ENCODE data around the gene LYPD5.
"Not testable (repeated sequence)": the region's sequence is repeated elsewhere in the genome, so short reads cannot be mapped to it uniquely, and the experiment has no call there.

LYPD5 gene

DNA sequence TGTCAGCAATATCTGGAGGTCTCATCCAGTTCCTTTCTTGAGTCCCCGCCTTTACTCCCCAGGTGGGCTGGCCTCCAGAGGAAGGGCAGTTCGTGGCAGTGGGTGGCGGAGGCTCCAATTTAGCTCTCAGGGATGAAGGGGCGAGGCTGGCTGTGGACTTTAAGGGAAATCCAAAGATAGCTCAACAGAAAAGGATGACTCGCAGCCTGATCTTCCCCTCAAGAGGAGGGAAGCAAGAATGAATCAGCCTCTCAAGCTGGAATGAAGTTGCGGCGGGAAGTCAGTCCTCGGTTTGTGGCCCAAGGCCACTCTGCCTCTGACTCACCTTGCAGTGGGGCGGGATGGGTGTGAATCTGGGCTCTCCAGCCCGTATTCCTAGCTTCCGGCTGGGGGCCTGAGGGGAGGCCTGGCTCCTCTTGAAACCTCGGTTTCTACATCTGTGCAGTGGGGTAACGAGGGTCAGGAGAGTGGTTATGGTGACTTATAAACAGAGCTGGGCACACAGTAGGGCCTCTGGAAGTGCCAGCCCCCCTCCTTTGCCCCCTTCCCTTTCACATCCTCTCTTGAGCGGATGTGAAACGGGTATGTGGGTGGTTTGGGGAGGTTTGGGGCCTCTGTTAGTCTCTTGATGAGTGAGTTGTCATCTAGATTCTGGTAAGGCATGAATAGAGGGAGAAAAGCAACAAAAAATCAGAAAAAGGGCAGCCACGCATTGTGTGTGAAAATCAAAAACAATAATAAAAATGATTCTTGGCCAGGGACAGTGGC is 37.0 kb downstream of the LYPD5 start:
- Mint-ChIP-seq H3K27ac (peak overlapping the region; percentile 92), H3K36me3 (peaks cover 46 to 72% of the 10 kb centered on the region in 2 donors), H3K27me3 (no peaks in the 10 kb centered on the region), H3K4me1 (peaks cover 75 to 84% of the 10 kb centered on the region in 2 donors), H3K4me3 (peak overlapping the region; percentile 33 to 53), H3K9me3 (peaks cover 0 to 4% of the 10 kb centered on the region in 2 donors)
- ATAC-seq (replicated peaks) (peak; percentile 84 to 88), DNase-seq (peak; percentile 84)

DNA sequence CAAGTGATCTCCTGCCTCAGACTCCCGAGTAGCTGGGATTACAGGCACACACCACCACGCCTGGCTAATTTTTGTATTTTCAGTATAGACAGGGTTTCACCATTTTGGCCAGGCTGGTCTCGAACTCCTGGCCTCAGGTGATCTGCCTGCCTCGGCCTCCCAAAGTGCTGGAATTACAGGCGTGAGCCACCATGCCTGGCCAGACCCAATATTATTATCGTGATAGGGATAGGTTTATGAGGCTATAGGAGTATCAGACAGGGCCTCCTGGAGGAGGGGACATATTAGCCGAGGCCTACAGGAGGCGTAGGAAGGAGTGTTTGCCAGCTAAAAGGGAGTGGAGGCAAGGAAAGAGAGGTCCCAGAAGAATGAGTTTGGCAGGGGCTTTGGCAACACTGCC is 37.6 kb downstream of the LYPD5 start:
- not testable (repeated sequence) for ATAC-seq (replicated peaks); DNase-seq; H3K27me3 Mint-ChIP-seq; H3K9me3 Mint-ChIP-seq
- Mint-ChIP-seq H3K4me3 (peak overlapping the region; percentile 11 to 31), H3K27ac (peak overlapping the region; percentile 92), H3K4me1 (peaks cover 69 to 83% of the 10 kb centered on the region in 2 donors), H3K36me3 (peaks cover 41 to 66% of the 10 kb centered on the region in 2 donors)

DNA sequence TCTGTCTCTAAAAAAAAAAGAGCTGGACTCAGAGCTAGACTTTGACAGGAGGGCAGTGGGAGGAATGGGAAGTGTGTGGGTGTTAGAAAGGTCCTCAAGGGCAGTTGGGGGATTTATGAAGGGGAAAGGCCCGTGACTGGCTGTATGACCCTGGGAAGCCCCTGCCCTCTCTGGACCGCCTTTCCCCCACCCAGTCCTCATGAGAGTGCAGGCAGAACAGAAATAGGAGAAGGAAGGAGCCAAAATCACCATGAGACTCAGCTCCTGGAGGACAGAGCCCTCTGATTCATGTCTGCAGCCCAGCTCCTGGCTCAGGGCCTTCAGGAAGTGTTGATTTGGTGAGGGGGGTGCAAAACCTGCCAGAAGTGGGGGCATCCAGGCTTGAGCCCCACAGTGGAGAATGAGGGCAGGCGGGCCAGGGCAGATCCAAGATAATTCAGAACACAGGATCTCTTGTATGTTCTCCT is 38.7 kb downstream of the LYPD5 start:
- H3K9me3 Mint-ChIP-seq, result peaks cover 0 to 4% of the 10 kb centered on the region in 2 donors
- ATAC-seq (replicated peaks), result peak; percentile 51 to 52
- H3K36me3 Mint-ChIP-seq, result peaks cover 30 to 54% of the 10 kb centered on the region in 2 donors
- H3K27me3 Mint-ChIP-seq, result no peaks in the 10 kb centered on the region
- DNase-seq, result peak; percentile 68
- H3K27ac Mint-ChIP-seq, result peak overlapping the region; percentile 95
- H3K4me3 Mint-ChIP-seq, result peak overlapping the region; percentile 18 to 64
- peaks cover 68 to 82% of the 10 kb centered on the region in 2 donors for H3K4me1 Mint-ChIP-seq

DNA sequence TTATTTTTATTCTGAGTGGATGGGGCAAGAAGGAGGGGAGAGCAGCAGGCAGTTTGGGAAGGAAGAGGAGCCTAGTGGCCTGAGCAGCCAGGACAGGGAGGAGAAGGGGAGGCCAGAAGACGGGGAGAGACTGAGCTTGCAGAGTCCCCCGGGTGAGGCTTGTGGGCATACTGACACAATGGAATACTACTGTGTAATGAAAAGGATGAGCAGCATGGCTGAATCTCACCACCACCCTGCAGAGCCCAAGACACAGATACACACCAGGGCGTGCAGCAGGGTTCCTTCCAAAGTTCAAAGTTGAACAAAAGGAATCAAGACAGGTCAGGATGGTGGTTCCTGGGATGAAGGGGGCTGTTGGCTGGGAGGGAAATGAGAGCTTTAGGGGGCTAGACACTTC is 39.4 kb downstream of the LYPD5 start:
- H3K9me3 Mint-ChIP-seq, result peaks cover 0 to 4% of the 10 kb centered on the region in 2 donors
- H3K4me3 Mint-ChIP-seq, result peak overlapping the region in 1 of 2 donors; percentile 19
- H3K27ac Mint-ChIP-seq, result peak overlapping the region; percentile 20
- H3K4me1 Mint-ChIP-seq, result peaks cover 68 to 88% of the 10 kb centered on the region in 2 donors
- H3K27me3 Mint-ChIP-seq, result no peaks in the 10 kb centered on the region
- DNase-seq (no peak), ATAC-seq (replicated peaks) (no peak)
- H3K36me3 Mint-ChIP-seq, result peaks cover 28 to 50% of the 10 kb centered on the region in 2 donors

DNA sequence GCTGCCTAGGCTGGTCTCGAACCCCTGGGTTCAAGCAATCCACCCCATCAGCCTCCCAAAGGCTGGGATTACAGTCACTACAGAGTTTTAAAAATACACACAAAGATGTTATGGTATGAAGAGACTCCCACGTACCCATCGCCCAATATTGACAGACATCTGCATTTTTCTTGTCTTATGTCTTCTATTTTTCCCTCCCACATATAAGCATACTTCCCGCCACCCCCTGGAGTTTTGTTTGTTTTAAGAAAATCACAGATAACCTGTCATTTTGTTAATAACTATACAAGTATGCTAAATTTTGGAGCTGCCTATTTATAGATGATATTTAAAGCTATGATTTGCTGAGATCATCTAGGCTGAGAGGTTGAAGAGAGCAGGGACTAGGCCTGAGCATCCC is 41.3 kb downstream of the LYPD5 start:
- ATAC-seq (replicated peaks) (no peak), DNase-seq (no peak)
- Mint-ChIP-seq H3K27ac (peak overlapping the region; percentile 76), H3K4me3 (no peak overlapping the region), H3K4me1 (peaks cover 61 to 88% of the 10 kb centered on the region in 2 donors), H3K36me3 (peaks cover 15 to 42% of the 10 kb centered on the region in 2 donors), H3K27me3 (no peaks in the 10 kb centered on the region), H3K9me3 (peaks cover 0 to 4% of the 10 kb centered on the region in 2 donors)

DNA sequence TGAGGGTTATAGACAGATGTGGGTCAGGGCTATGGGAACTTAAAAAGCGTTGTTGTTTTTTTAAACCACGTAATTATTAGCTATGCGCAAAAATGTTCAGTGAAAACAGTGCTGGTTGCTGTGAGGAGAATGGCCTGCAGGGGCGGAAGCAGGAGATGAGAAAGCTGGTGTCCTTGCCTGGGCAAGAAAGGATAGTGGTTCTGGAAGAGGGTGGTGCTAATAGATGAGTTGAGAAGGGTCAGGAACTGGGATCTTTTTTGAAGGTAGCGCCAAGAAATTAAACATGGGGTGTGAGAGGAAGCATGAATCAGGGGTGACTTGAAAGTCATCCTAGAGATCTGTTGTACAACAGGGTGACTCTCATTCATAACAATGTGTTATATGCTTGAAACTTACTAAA is 42.7 kb downstream of the LYPD5 start:
- H3K36me3 Mint-ChIP-seq, result peaks cover 20 to 44% of the 10 kb centered on the region in 2 donors
- DNase-seq (no peak), ATAC-seq (replicated peaks) (no peak)
- peaks cover 58 to 86% of the 10 kb centered on the region in 2 donors for H3K4me1 Mint-ChIP-seq
- peaks cover 0 to 4% of the 10 kb centered on the region in 2 donors for H3K9me3 Mint-ChIP-seq
- H3K27ac Mint-ChIP-seq, result peak overlapping the region; percentile 1
- no peaks in the 10 kb centered on the region for H3K27me3 Mint-ChIP-seq
- H3K4me3 Mint-ChIP-seq, result no peak overlapping the region

DNA sequence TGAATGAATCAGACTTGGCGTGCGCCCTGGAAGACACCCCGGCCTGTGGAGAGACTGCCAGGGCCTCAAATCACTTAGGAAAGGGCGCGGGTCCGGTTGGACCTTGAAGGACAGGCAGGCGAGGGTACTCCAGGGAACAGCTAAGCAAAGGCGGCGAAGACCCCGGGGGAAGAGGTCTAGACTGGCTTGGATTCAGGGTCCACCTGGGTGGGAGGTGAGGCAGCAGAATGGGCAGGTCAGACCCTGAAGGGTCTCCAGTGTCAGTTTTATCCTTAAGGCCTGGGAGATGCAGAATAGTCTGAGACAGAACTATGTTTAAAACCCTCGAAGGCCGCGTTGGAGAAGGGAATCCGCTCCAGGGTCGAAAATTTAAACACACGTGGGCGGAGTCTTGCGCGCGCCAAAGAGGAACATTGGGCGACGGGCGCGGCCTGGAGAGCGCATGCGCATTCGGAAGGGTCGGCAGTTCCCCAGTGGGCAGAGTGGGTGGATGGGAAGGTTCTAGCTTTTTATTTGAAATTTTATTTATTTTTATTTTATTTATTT is 46.9 kb downstream of the LYPD5 start:
- peaks cover 30 to 47% of the 10 kb centered on the region in 2 donors for H3K36me3 Mint-ChIP-seq
- H3K9me3 Mint-ChIP-seq, result no peaks in the 10 kb centered on the region
- H3K27ac Mint-ChIP-seq, result peak overlapping the region; percentile 100
- peak overlapping the region; percentile 97 to 99 for H3K4me3 Mint-ChIP-seq
- peaks cover 46 to 81% of the 10 kb centered on the region in 2 donors for H3K4me1 Mint-ChIP-seq
- H3K27me3 Mint-ChIP-seq, result no peaks in the 10 kb centered on the region
- DNase-seq (peak; percentile 75), ATAC-seq (replicated peaks) (no peak)

DNA sequence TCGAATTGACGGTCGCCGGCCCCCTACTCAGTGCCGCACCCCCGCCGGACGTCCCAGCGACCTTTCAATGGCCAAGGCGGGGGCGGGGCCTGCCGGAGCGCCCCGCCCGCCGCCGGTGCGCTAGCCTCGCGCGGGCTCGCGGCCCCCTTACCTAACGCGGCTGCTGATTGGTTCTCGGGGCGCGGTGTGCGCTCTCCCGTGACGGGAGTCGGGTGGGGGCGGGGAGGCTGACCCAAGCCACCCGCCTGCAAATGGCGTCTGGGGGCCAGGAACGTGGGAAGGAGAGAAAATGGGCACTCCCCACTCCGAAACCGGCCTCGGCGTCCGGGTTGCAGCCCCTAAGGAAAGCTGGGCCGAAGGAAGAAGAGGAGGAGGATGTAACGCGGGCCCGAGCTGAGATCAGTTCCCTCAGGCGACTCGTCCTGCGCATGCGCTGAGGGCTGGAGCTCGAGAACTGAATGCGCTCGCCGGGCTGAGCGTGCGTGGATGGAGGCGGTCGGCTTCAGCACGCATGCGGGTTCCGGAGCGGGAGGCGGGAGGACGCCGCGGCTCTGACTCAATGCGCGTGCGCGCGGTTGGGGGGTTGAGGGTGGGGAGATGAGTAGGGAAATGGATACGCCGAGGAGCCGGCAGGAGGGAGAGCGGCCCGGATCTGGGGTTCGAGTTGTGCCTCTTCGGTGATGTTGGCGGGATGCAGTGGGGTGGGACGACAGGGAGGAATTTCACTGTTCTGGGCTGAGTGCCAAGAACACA is 47.6 kb downstream of the LYPD5 start, which contains the start of gene SMG9:
SMG9 (minus strand) TSS at position 460 of the 753 bp plus-strand sequence. CDS start 4,221 bp downstream, outside the sequence.
- peaks cover 34 to 51% of the 10 kb centered on the region in 2 donors for H3K36me3 Mint-ChIP-seq
- peaks cover 50 to 85% of the 10 kb centered on the region in 2 donors for H3K4me1 Mint-ChIP-seq
- peak within 1 kb of the TSS; percentile 97 to 99 for H3K4me3 Mint-ChIP-seq
- no peaks in the 10 kb centered on the region for H3K27me3 Mint-ChIP-seq
- H3K27ac Mint-ChIP-seq, result peak within 1 kb of the TSS; percentile 100
- DNase-seq (peak; percentile 97), ATAC-seq (replicated peaks) (peak; percentile 73 to 82)
- no peaks in the 10 kb centered on the region for H3K9me3 Mint-ChIP-seq

DNA sequence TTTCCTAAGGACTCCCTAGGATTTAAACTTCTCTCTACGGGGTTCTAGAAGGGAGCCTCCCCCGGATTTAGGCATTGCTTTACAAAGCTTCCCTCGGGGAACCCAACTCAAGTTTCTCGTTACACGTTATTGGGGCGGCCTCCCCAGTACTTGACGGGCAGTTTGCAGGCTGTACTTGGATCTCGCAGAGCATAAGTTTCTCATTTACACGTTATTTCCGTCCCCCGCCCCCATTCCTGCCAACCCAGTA is 48.1 kb downstream of the LYPD5 start:
- Mint-ChIP-seq H3K4me1 (peaks cover 47 to 82% of the 10 kb centered on the region in 2 donors), H3K4me3 (peak overlapping the region; percentile 97 to 99), H3K27me3 (no peaks in the 10 kb centered on the region), H3K27ac (peak overlapping the region; percentile 100), H3K9me3 (no peaks in the 10 kb centered on the region), H3K36me3 (peaks cover 36 to 52% of the 10 kb centered on the region in 2 donors)
- DNase-seq (no peak), ATAC-seq (replicated peaks) (peak in 1 of 2 donors; percentile 72)

DNA sequence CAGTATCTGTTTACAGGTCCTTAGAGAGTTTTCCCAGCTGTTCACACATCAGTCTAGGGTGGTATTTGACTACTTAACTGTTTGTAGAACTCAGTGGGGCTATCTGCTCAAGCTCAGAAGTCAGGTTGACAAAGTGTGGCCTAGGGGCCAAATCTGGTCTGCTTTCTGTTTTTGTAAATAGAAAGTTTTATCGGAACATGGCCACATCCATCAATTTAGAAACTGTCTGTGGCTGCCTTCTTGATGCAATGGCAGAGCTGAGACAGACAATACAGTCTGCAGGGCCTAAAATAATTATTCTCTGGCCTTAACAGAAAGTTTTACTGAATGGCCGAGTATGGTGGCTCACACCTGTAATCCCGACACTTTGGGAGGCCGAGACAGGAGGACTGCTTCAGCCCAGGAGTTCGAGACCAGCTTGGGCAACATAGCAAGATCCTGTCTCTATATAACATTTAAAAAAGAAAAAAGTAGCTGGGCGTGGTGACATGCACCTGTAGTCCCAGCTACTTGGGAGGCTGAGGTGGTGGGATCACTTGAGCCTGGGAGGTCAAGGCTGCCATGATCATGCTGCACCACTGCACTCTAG is 49.9 kb downstream of the LYPD5 start:
- DNase-seq (no peak), ATAC-seq (replicated peaks) (no peak)
- H3K4me1 Mint-ChIP-seq, result peaks cover 51 to 73% of the 10 kb centered on the region in 2 donors
- no peak overlapping the region for H3K4me3 Mint-ChIP-seq
- no peaks in the 10 kb centered on the region for H3K27me3 Mint-ChIP-seq
- H3K27ac Mint-ChIP-seq, result peak overlapping the region; percentile 100
- peaks cover 48 to 62% of the 10 kb centered on the region in 2 donors for H3K36me3 Mint-ChIP-seq
- H3K9me3 Mint-ChIP-seq, result no peaks in the 10 kb centered on the region

DNA sequence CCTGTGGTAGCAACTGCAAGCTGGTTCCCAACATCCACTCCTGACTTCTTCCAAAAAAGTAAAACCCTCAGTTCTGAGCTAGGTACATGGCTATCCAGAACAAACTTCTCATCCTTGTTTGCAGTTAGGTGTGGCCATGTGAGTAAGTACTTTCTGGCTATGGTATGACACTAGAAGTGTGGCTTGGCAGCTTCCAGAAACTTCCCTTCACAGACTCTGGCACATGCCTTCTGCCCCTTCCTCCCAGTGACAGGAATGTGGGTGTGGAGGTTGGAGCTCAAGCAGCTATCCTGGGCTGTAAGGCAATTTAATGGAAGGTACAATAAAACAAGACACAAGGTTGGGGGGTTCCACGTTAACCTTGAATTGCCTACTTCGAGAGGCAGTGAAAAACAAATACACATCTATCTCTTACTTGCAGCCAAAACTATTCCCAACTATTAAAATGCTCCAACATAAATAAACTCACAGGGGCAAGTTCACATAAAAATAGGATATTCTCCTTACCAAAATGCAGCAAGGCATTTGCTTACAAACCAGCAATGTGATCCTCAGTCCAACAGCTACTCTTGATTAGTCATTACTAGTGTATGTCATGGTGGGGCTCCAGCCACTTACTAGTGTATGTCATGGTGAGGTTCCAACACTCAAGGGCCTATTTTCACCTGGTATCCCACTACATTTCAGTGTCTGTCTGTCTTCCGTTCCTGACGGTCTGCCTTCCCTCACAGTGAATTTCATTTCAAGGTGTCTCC is 50.6 kb downstream of the LYPD5 start:
- DNase-seq (no peak), ATAC-seq (replicated peaks) (no peak)
- Mint-ChIP-seq H3K4me1 (peaks cover 50 to 66% of the 10 kb centered on the region in 2 donors), H3K4me3 (no peak overlapping the region), H3K36me3 (peaks cover 52 to 63% of the 10 kb centered on the region in 2 donors), H3K27ac (peak overlapping the region; percentile 100), H3K9me3 (no peaks in the 10 kb centered on the region), H3K27me3 (no peaks in the 10 kb centered on the region)

DNA sequence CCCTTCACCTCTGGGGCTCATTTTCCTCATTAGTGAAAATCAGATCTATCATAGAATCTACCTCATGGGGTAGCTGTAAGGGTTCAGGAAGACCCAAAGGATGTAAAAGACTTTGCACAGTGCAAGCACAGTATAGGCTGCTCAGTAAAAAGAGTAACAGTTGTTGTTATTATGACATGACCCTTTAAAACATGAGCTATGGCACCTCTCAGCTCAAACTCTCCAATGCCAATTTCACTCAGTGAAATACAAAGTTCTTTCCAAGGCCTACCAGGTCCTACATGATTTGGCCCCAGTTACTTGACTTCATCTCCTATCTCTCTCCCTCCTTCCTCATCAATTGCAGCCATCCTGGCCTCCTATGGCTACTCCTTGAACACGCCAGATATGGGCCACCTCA is 52.3 kb downstream of the LYPD5 start:
- no peaks in the 10 kb centered on the region for H3K27me3 Mint-ChIP-seq
- H3K27ac Mint-ChIP-seq, result no peak overlapping the region
- ATAC-seq (replicated peaks) (no peak), DNase-seq (no peak)
- H3K4me3 Mint-ChIP-seq, result no peak overlapping the region
- H3K4me1 Mint-ChIP-seq, result peaks cover 46 to 61% of the 10 kb centered on the region in 2 donors
- H3K9me3 Mint-ChIP-seq, result no peaks in the 10 kb centered on the region
- H3K36me3 Mint-ChIP-seq, result peaks cover 51 to 58% of the 10 kb centered on the region in 2 donors

DNA sequence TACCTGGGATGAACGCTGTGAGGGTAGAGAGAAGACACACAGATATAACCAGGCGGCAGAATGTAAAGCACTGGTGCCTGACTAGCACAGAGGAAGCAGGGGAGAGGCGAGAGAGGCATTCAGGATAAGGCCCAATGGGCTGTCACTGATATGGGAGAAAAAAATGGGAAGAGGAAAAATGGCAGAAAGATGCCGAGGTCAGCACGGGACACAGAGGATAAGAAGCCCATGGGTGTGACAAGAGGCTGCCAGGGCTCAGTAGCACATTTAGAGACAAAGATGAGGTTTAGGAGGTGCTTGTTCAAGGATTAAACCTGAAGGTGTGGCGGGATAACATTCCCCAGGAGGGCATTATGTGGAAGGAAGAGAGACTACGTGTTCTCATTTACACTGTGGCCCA is 53.1 kb downstream of the LYPD5 start:
- DNase-seq (no peak), ATAC-seq (replicated peaks) (no peak)
- peaks cover 52 to 58% of the 10 kb centered on the region in 2 donors for H3K36me3 Mint-ChIP-seq
- no peaks in the 10 kb centered on the region for H3K27me3 Mint-ChIP-seq
- no peak overlapping the region for H3K4me3 Mint-ChIP-seq
- no peaks in the 10 kb centered on the region for H3K9me3 Mint-ChIP-seq
- H3K4me1 Mint-ChIP-seq, result peaks cover 46 to 57% of the 10 kb centered on the region in 2 donors
- H3K27ac Mint-ChIP-seq, result peak overlapping the region; percentile 93

Measured in stimulated activated naive B cell treated with anti-CD40 and anti-IgM and Interleukin-4, amounts not matched to agents 10 μg/mL and 1 μg/mL and 100 μg/mL, for 72 hours (primary cell).